Measurements from ENCODE around the gene RASGRP2. TPM values are rescaled to one million over a fixed set of nuclear protein-coding genes. Genes with fewer than 3 reads are reported as not detected.

The RASGRP2 gene
- total RNA-seq, 1 donor from 2014 or later, result 139 TPM

GRCh38 chr11:64755681-64756361 is 11.9 kb upstream of the RASGRP2 start:
- no peak for TF ChIP-seq CTCF (IDR thresholded peaks at IDR 0.05; ENCODE audit: unreplicated experiment)
- no peak for DNase-seq (ENCODE audit: low spot score)
- no peaks in the 10 kb centered on the region for H3K9me3 Mint-ChIP-seq (ENCODE audit: unreplicated experiment)
- H3K27me3 Mint-ChIP-seq (ENCODE audit: unreplicated experiment), result peaks cover 9% of the 10 kb centered on the region
- no peak overlapping the region for H3K27ac Mint-ChIP-seq (ENCODE audit: unreplicated experiment)
- no peaks in the 10 kb centered on the region for H3K36me3 Mint-ChIP-seq (ENCODE audit: low read depth, unreplicated experiment)
- H3K4me3 Mint-ChIP-seq (ENCODE audit: unreplicated experiment), result no peak overlapping the region
- peaks cover 8% of the 10 kb centered on the region for H3K4me1 Mint-ChIP-seq (ENCODE audit: unreplicated experiment)

- Mint-ChIP-seq H3K27me3 (ENCODE audit: unreplicated experiment) (peaks cover 10% of the 10 kb centered on the region), H3K36me3 (ENCODE audit: low read depth, unreplicated experiment) (no peaks in the 10 kb centered on the region), H3K4me1 (ENCODE audit: unreplicated experiment) (peaks cover 6% of the 10 kb centered on the region), H3K27ac (ENCODE audit: unreplicated experiment) (no peak overlapping the region), H3K9me3 (ENCODE audit: unreplicated experiment) (no peaks in the 10 kb centered on the region), H3K4me3 (ENCODE audit: unreplicated experiment) (no peak overlapping the region)
- no peak for TF ChIP-seq CTCF (IDR thresholded peaks at IDR 0.05; ENCODE audit: unreplicated experiment)
- no peak for DNase-seq (ENCODE audit: low spot score)
Measured at GRCh38 chr11:64754919-64755662, 11.1 kb upstream of the RASGRP2 start.

- H3K27ac Mint-ChIP-seq (ENCODE audit: unreplicated experiment), result no peak overlapping the region
- H3K27me3 Mint-ChIP-seq (ENCODE audit: unreplicated experiment), result peaks cover 6% of the 10 kb centered on the region
- H3K4me1 Mint-ChIP-seq (ENCODE audit: unreplicated experiment), result no peaks in the 10 kb centered on the region
- no peaks in the 10 kb centered on the region for H3K36me3 Mint-ChIP-seq (ENCODE audit: low read depth, unreplicated experiment)
- no peaks in the 10 kb centered on the region for H3K9me3 Mint-ChIP-seq (ENCODE audit: unreplicated experiment)
- TF ChIP-seq CTCF (IDR thresholded peaks at IDR 0.05; ENCODE audit: unreplicated experiment), result no peak
- H3K4me3 Mint-ChIP-seq (ENCODE audit: unreplicated experiment), result no peak overlapping the region
- no peak for DNase-seq (ENCODE audit: low spot score)
Measured at GRCh38 chr11:64754124-64754918, 10.4 kb upstream of the RASGRP2 start.

GRCh38 chr11:64753380-64754123 is 9.6 kb upstream of the RASGRP2 start:
- H3K27me3 Mint-ChIP-seq (ENCODE audit: unreplicated experiment), result peaks cover 6% of the 10 kb centered on the region

More at GRCh38 chr11:64753380-64754123, 9.6 kb upstream of the RASGRP2 start:
- no peaks in the 10 kb centered on the region for H3K36me3 Mint-ChIP-seq (ENCODE audit: low read depth, unreplicated experiment)
- H3K9me3 Mint-ChIP-seq (ENCODE audit: unreplicated experiment), result no peaks in the 10 kb centered on the region
- no peak for DNase-seq (ENCODE audit: low spot score)
- TF ChIP-seq CTCF (IDR thresholded peaks at IDR 0.05; ENCODE audit: unreplicated experiment), result no peak
- H3K4me3 Mint-ChIP-seq (ENCODE audit: unreplicated experiment), result no peak overlapping the region
- no peak overlapping the region for H3K27ac Mint-ChIP-seq (ENCODE audit: unreplicated experiment)
- H3K4me1 Mint-ChIP-seq (ENCODE audit: unreplicated experiment), result no peaks in the 10 kb centered on the region

All from endothelial cell (in vitro differentiated cells).